Central memory CD8-positive, alpha-beta T cell (primary cell): ENCODE results near the gene PDE6B.
"Not testable (repeated sequence)": the region's sequence is repeated elsewhere in the genome, so short reads cannot be mapped to it uniquely, and the experiment has no call there.

Experiments used
- ATAC-seq: fragments of 150-1000 bp; cut with Tn5 transposase; replicated peaks from 2 replicates; pipeline ENCODE4 v1.10.0; 2022; ENCODE audit warnings: mild to moderate bottlenecking, moderate FRiP score, moderate number of reproducible peaks; ENCODE audit not compliant: poor library complexity, severe bottlenecking; ENCODE audit errors: extremely low read depth
- DNase-seq, 2 donors: peaks; one replicate each; pipeline ENCODE4 v3.0.0; 2021; ENCODE audit warnings: low spot score in 2 of 2
- H3K27ac Mint-ChIP-seq: one replicate; pipeline ENCODE4 v1.8.0; 2022; ENCODE audit warnings: low read depth, mild to moderate bottlenecking, moderate library complexity, mixed read lengths
- H3K27me3 Mint-ChIP-seq: one replicate; pipeline ENCODE4 v1.8.0; 2022; ENCODE audit warnings: mixed read lengths
- H3K36me3 Mint-ChIP-seq: one replicate; pipeline ENCODE4 v1.8.0; 2022; ENCODE audit warnings: mild to moderate bottlenecking, moderate library complexity, mixed read lengths; ENCODE audit not compliant: insufficient read depth
- H3K4me1 Mint-ChIP-seq: one replicate; pipeline ENCODE4 v1.8.0; 2022; ENCODE audit warnings: mixed read lengths
- H3K4me3 Mint-ChIP-seq: one replicate; pipeline ENCODE4 v1.8.0; 2022; ENCODE audit warnings: mild to moderate bottlenecking, moderate library complexity, mixed read lengths
- H3K9me3 Mint-ChIP-seq: one replicate; pipeline ENCODE4 v1.8.0; 2022; ENCODE audit warnings: mixed read lengths

Gene PDE6B

DNA sequence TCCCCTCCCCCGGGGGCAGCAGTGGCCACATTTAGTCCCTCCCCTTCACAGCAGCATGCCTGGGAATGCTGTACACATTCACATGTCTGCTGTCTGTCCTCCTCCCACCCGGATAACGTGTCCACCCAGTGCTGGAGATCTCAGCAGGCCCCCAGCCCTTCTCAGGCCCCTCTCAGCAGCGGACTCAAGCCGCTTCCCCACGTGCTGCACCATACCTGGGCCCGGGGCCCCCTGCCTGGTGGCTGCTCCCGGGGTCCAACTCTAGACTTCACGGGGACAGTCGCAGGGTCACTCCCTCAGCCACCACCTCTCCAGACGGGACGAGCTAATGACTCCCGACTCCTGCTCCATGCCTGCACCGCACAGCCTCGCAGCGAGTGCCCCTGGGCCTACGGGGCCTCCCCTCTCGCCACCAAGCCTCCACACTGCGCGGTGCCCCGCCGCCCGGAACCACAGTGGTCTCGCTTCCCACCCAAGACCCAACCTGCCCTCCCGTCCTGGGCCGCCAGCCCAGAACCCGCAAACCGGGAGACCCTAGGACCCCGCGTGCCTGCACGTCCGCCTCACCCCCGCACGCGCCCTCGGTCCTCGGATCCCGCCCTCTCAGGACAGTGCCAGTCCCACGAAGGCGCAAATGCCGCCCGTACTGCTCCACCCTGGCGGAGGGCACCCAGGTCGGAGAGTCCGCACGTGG, 79.0 kb downstream of the PDE6B start:
- Mint-ChIP-seq H3K4me3 (peak overlapping the region; percentile 80), H3K36me3 (peaks cover 5% of the 10 kb centered on the region)

DNA sequence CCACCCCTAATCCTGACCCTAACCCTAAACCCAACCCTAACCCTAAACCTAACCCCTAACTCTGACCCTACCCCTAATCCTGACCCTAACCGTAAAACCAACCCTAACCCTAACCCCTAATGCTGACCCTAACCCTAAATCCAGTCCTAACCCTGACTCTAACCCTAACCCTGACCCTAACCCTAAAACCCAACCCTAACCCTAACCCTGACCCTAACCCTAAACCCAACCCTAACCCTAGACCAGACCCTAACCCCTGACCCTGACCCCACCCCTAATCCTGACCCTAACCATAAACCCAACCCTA, 79.6 kb downstream of the PDE6B start:
- ATAC-seq (no peak), DNase-seq (no peak)
- peak overlapping the region; percentile 80 for H3K4me3 Mint-ChIP-seq
- H3K27ac Mint-ChIP-seq: peak overlapping the region; percentile 76
- no peaks in the 10 kb centered on the region for H3K9me3 Mint-ChIP-seq
- peaks cover 4% of the 10 kb centered on the region for H3K36me3 Mint-ChIP-seq
- H3K4me1 Mint-ChIP-seq: peaks cover 19% of the 10 kb centered on the region
- H3K27me3 Mint-ChIP-seq: no peaks in the 10 kb centered on the region

More for the DNA sequence above, 79.0 kb downstream of the PDE6B start:
- ATAC-seq (no peak), DNase-seq (no peak)
- peak overlapping the region; percentile 76 for H3K27ac Mint-ChIP-seq
- H3K27me3 Mint-ChIP-seq: no peaks in the 10 kb centered on the region
- peaks cover 18% of the 10 kb centered on the region for H3K4me1 Mint-ChIP-seq
- H3K9me3 Mint-ChIP-seq: no peaks in the 10 kb centered on the region

GRCh38 chr4:705278-706082, 80.1 kb downstream of the PDE6B start, which contains the start of gene PCGF3:
TSS of gene PCGF3 (plus strand) at chr4:705832. CDS start at chr4:733681, 27,849 bp downstream.
- Mint-ChIP-seq H3K9me3 (no peaks in the 10 kb centered on the region), H3K27ac (peak within 1 kb of the TSS; percentile 76), H3K27me3 (no peaks in the 10 kb centered on the region), H3K4me3 (peak within 1 kb of the TSS; percentile 80), H3K36me3 (peaks cover 4% of the 10 kb centered on the region), H3K4me1 (peaks cover 25% of the 10 kb centered on the region)
- peak; percentile 90 for ATAC-seq
- peak; percentile 89 to 92 for DNase-seq

DNA sequence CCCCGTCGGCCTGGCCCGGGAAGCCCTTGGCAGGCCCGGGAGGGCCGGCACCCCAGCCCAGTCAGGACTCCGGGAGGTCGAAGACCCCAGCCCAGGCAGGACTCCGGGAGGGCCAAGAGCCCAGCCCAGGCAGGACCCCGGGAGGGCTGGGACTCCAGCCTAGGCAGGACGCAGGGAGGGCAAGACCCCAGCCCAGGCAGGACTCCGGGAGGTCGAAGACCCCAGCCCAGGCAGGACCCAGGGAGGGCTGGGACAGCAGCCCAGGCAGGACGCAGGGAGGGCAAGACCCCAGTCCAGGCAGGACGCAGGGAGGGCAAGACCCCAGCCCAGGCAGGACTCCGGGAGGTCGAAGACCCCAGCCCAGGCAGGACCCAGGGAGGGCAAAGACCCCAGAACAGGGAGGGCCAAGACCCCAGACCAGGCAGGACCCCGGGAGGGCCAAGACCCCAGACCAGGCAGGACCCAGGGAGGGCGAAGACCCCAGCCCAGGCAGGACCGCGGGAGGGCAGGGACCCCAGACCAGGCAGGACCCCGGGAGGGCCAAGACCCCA, 80.8 kb downstream of the PDE6B start:
- H3K4me1 Mint-ChIP-seq: peaks cover 25% of the 10 kb centered on the region
- not testable (repeated sequence) for H3K9me3 Mint-ChIP-seq, H3K4me3 Mint-ChIP-seq, H3K36me3 Mint-ChIP-seq, H3K27me3 Mint-ChIP-seq, DNase-seq, H3K27ac Mint-ChIP-seq
- peak; percentile 7 for ATAC-seq

GRCh38 chr4:706834-707598, 81.6 kb downstream of the PDE6B start:
- ATAC-seq: no peak
- Mint-ChIP-seq H3K27ac (no peak overlapping the region), H3K4me1 (peaks cover 25% of the 10 kb centered on the region), H3K36me3 (peaks cover 4% of the 10 kb centered on the region), H3K4me3 (peak overlapping the region; percentile 7), H3K9me3 (no peaks in the 10 kb centered on the region), H3K27me3 (no peaks in the 10 kb centered on the region)
- DNase-seq: no peak

DNA sequence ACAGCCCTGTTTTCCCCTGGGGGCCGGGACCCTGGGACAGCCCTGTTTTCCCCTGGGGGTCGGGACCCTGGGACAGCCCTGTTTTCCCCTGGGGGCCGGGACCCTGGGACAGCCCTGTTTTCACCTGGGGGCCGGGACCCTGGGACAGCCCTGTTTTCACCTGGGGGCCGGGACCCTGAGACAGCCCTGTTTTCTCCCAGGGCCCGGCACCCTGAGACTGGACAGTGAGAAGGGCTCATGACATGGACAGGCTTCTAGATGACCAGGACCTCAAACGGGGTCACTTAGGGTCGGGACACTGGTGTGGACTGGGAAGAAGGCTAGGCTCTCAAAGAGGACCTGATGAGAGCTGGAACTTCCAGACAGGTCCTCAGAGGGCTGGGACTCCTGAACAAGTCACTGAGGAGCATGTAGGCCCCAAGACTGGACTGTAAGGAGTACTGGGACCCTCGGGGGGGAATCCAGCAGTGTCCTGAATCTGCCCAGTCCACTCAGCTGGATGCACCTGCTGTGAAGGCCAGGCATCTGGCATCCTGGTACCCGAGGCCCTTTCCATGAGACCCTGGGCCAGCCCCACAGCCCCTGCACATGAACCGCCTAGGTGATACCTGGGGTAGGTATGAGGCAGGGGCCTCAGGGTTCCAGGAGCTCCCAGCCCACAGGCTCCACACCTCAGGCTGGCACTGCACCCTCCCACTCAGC, 82.7 kb downstream of the PDE6B start:
- Mint-ChIP-seq H3K36me3 (peaks cover 6% of the 10 kb centered on the region), H3K27ac (no peak overlapping the region), H3K9me3 (no peaks in the 10 kb centered on the region), H3K27me3 (no peaks in the 10 kb centered on the region), H3K4me1 (peaks cover 25% of the 10 kb centered on the region), H3K4me3 (peak overlapping the region; percentile 6)
- DNase-seq: no peak
- ATAC-seq: no peak

DNA sequence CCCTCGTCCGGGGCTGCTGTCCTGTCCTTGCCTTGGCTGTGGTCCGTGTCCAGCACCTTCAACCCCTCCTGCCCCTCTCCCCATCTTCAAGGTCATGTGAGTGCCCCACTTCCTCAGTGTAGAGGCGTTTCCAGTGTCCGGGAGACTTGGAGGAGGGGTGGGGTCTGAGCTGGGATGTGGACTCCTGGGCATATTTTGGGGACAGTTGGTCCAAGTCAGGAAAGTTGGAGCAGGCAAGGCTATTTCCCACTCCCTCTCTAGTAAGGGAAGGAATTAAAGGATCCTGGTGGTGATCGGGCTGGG, 83.2 kb downstream of the PDE6B start:
- peaks cover 25% of the 10 kb centered on the region for H3K4me1 Mint-ChIP-seq
- no peak for DNase-seq
- H3K36me3 Mint-ChIP-seq: peaks cover 6% of the 10 kb centered on the region
- no peaks in the 10 kb centered on the region for H3K9me3 Mint-ChIP-seq
- H3K27me3 Mint-ChIP-seq: no peaks in the 10 kb centered on the region
- H3K4me3 Mint-ChIP-seq: peak overlapping the region; percentile 6
- H3K27ac Mint-ChIP-seq: no peak overlapping the region
- ATAC-seq: no peak

DNA sequence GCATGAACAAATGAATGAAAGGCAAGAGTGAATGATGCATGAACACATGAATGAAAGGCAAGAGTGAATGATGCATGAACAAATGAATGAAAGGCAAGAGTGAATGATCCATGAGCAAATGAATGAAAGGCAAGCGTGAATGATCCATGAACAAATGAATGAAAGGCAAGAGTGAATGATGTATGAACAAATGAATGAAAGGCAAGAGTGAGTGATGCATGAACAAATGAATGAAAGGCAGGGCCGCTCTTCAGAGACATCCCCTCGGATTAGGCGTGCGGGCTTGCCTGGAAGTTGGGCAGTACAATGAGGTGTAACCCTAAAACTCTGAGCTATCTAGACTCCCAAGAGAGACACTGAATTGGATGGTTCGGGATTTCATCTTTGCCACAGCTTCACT, 84.0 kb downstream of the PDE6B start:
- no peak for DNase-seq

GRCh38 chr4:710116-710515, 84.7 kb downstream of the PDE6B start:
- Mint-ChIP-seq H3K4me3 (no peak overlapping the region), H3K27me3 (no peaks in the 10 kb centered on the region), H3K9me3 (no peaks in the 10 kb centered on the region), H3K36me3 (peaks cover 6% of the 10 kb centered on the region), H3K27ac (no peak overlapping the region), H3K4me1 (peaks cover 34% of the 10 kb centered on the region)
- DNase-seq: no peak
- no peak for ATAC-seq

More for the DNA sequence above, 84.0 kb downstream of the PDE6B start:
- no peak overlapping the region for H3K27ac Mint-ChIP-seq
- peaks cover 6% of the 10 kb centered on the region for H3K36me3 Mint-ChIP-seq
- peaks cover 27% of the 10 kb centered on the region for H3K4me1 Mint-ChIP-seq
- H3K27me3 Mint-ChIP-seq: no peaks in the 10 kb centered on the region
- no peak overlapping the region for H3K4me3 Mint-ChIP-seq
- ATAC-seq: no peak
- no peaks in the 10 kb centered on the region for H3K9me3 Mint-ChIP-seq

DNA sequence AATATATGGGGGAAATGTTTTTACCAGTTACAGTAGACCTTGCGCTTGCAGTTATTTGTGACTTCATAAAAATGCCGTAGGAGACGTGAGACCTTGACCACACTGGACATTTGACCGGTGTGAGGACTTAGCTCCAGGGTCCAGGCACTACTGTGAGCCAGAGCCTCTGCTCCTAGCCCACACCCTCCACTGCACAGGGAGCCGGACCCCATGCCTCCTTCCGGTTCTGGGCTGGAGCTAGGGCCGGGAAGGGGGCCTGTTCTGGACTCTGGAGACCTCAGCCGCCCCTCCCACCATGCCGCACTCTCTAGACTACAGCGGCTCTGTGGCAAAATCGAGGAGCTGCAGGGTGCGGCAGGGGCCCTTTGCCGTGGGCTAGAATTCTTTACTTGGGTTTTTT, 85.5 kb downstream of the PDE6B start:
- Mint-ChIP-seq H3K27me3 (no peaks in the 10 kb centered on the region), H3K4me1 (peaks cover 33% of the 10 kb centered on the region), H3K36me3 (peaks cover 4% of the 10 kb centered on the region), H3K27ac (no peak overlapping the region), H3K9me3 (no peaks in the 10 kb centered on the region), H3K4me3 (no peak overlapping the region)
- ATAC-seq: no peak
- no peak for DNase-seq

GRCh38 chr4:712093-712492, 86.7 kb downstream of the PDE6B start:
- H3K4me1 Mint-ChIP-seq: peaks cover 33% of the 10 kb centered on the region
- ATAC-seq (no peak), DNase-seq (no peak)
- no peaks in the 10 kb centered on the region for H3K27me3 Mint-ChIP-seq
- H3K9me3 Mint-ChIP-seq: no peaks in the 10 kb centered on the region
- peak overlapping the region; percentile 13 for H3K27ac Mint-ChIP-seq
- no peak overlapping the region for H3K4me3 Mint-ChIP-seq
- peaks cover 6% of the 10 kb centered on the region for H3K36me3 Mint-ChIP-seq
